ENCODE data around the gene TCERG1L.
"Not testable (repeated sequence)": the region's sequence is repeated elsewhere in the genome, so short reads cannot be mapped to it uniquely, and the experiment has no call there.

Gene TCERG1L

GRCh38 chr10:131245475-131246059 is 66.0 kb downstream of the TCERG1L start:
- no peak for DNase-seq

GRCh38 chr10:131244836-131245235 is 66.7 kb downstream of the TCERG1L start:
- DNase-seq, result no peak

DNA sequence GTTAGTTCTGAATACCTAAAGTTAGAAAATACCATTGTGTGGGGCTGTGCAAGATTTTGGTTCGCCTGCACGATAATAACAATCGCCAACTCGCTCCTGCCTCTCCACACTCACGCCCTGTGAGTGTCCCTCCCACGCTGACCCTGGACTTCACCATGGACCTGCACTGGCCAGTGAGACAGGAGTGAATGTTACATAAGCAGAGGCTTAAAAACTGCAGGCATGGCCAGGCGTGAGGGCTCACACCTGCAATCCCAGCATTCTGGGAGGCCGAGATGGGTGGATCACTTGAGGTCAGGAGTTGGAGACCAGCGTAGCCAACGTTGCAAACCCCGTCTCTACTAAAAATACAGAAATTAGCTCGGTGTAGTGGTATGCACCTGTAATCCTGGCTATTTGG is 68.4 kb downstream of the TCERG1L start:
- DNase-seq, result no peak

DNA sequence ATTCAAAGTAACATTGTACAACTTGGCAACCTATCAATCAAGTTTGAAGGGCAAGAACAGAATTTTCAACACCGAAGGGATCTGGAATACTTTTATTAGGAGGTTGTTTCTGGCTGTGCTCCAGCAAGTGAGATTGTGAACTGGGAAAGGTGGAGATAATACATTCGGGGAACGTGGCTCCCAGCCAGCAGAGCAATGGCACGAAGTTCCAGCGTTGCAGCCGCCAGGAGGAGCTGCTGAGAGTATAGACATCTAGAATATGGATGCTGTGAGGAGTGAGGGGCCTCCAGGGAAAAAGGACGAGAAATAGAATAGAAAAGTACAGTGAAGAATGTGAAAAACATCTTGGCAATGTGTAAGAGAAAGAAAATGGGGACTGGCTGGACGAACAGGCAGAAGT is 69.5 kb downstream of the TCERG1L start:
- DNase-seq, result no peak

DNA sequence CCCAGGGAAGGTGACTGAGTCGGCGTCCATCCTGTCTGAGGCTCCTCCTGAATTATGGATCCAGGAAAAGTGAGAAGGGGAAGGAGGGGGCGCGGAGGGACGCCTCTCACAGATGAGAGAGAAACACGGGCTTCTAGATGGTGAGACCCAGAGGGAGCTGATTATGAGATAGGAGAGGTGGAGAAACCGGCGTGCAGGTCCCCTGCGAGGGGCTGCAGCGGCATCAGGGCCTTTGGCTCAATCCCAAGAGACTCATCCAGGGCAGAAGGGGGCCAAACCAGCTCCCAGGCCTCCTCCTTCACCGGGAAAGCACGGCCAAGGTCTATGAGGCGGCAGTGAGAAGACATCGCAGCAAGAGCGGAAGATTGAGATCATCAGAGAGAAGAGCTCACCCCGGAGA is 70.8 kb downstream of the TCERG1L start:
- DNase-seq, result no peak

GRCh38 chr10:131239926-131240325 is 71.6 kb downstream of the TCERG1L start:
- DNase-seq, result no peak

- no peak for DNase-seq
Measured at GRCh38 chr10:131239450-131239849, 72.1 kb downstream of the TCERG1L start.

- DNase-seq, result no peak
Measured at GRCh38 chr10:131238669-131239280, 72.7 kb downstream of the TCERG1L start.

DNA sequence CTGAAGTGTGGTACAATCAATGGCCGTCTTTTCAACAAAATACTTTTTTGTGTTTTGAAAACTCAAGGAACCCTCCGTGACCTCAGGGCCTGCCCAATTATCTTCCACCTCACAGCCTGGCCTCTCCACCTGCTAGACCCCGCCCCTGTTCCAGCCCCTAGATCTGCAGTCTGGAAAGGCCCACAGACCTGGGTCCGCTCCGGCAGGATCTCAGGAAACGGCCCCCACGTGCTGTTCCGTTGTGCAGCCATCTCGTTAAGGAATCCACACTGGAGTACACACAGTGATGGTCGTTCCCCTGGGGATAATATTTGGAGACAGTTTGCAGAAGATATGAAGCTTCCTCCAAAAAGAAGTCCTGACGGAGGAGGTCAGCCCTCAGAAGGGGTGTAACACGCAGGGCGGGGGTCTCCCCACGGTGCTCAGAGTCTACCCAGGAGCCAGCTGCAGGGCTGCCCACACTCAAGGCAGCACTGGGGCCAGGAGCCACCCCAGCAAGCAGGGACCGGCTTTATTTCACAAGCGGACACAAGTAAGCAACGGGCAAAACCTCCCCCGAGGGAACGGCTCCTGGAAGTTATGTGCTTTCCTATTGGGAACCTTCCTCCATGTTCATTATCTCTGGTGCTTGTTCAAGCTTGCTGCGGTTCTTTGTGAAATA is 73.4 kb downstream of the TCERG1L start:
- DNase-seq, result no peak

DNA sequence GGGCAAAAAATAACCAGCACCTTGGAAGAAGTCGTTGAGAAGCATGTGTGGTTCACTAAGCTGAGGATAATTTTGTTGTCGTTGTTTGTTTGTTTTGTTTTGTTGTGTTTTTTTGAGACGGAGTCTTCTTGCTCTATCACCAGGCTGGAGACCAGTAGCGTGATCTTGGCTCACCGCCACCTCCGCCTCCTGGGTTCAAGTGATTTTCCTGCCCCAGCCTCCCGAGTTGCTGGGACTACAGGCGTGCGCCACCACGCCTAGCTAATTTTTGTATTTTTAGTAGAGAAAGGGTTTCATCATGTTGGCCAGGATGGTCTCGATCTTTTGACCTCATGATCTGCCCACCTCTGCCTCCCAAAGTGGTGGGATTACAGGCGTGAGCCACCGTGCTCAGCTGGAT is 76.9 kb downstream of the TCERG1L start:
- DNase-seq, result not testable (repeated sequence)

DNA sequence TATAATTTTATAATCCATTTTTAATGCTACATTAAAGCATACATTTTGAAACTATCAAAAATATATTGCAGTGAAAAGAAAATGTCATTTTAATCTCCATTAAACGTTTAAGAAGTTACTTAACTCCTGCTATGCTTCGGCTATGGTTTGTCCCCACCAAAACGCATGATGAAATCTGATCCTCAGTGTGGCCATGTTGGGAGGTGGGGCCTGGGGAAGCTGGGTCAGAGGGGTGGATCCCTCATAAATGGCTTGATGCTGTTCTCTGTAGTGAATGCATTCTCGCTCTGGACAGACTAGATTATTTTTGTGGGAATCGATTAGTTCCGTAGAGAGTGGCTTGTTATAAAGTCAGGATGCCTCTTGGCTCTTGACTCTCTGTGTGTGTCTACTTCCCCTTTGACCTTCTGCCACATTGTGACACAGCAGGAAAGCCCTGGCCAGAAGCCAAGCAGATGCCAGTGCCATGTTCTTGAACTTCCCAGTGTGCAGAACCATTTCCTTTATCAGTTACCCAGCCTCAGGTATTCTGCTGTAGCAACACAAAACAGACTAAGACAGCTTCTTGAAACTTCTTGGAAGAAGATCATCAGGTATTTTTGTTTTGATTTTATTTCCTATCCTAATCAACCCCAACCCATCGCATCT is 77.8 kb downstream of the TCERG1L start:
- no peak for DNase-seq

- no peak for DNase-seq
Measured at GRCh38 chr10:131231965-131232541, 79.5 kb downstream of the TCERG1L start.

DNA sequence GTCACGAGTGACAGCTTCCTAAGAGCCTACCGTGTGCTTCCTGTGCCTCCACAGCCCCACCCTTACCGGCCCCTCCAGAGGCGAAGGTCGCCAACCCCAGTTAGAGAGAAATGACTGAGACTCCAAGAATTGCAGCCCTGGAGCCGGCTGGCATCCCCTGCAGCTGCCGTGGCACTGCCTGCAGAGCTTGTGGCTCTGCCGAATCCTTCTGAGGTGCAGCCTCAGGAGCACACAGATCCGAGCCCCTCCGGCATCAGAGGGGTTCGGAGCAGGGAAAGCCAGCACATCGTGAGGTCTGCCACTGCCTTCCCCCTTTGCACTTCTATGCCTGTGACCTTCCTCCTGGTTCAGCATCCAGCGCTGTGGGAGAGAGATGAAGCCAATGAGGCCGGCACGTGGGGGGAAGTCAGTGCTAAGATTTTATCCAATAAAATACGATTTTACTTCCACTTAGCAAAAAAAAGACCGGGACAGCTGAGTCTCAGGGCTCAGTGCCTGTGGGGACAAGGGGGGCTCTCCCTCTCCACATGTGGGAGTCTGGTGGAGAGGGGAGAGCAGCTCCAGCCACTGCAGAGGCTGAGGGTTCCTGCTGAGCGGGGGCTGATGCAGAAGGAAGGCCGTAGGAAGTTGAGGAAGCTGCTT is 80.1 kb downstream of the TCERG1L start:
- no peak for DNase-seq

- no peak for DNase-seq
Measured at GRCh38 chr10:131230641-131231322, 80.7 kb downstream of the TCERG1L start.

- DNase-seq, result no peak
Measured at GRCh38 chr10:131230166-131230565, 81.4 kb downstream of the TCERG1L start.

DNA sequence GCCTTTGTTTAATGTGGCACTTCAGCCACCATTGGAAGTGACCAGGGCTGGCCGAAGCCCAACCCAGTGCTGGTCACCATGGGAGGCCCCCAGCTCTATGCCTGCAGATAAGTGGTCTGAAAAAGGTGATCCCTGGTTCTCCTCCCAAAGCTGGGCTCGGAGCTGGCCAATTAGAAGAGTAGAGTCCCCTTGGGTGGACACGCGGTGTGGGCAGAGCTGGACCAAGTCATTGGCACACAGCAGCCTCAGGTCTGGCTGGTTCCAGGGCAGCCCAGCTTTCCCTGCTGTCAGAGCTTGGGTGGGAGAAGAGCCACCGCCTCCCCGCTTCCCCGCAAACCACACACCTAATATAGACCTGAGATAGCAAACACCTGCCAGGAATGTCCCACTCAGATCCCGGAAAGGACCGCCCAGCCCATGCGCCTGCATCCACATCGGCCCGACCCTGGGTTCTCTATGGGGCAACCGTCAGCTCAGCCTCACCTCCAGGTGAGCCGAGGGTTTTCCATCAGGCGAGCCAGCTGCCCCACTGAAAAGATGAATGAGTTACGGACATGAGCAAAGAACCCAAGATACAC is 84.3 kb downstream of the TCERG1L start:
- no peak for DNase-seq

GRCh38 chr10:131226446-131227162 is 84.9 kb downstream of the TCERG1L start:
- no peak for DNase-seq

- no peak for DNase-seq
Measured at GRCh38 chr10:131224106-131224505, 87.4 kb downstream of the TCERG1L start.

GRCh38 chr10:131223422-131223821 is 88.1 kb downstream of the TCERG1L start:
- DNase-seq, result no peak

DNA sequence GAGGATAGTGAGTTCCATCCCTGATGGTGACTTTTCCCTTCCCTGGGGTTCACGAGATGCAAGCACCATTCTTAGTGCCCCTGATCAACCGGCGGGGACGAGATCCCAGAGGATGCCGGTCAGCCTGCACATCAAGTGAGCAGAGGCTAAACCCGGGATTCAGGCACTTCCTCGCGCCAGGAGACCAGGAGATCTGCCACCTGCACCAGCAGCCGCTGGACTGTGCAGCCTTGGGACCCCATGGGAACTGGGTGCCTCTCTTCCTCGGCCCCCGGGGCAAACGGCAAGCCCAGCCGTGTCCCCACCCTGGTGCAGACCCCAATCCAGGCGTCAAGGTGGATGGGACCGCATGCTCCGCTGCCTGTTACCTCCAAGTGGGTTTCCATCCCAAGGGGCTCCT is 88.5 kb downstream of the TCERG1L start:
- DNase-seq, result no peak

GRCh38 chr10:131221632-131222277 is 89.8 kb downstream of the TCERG1L start:
- no peak for DNase-seq
